Right lobe of liver (tissue), 4 donors: ENCODE data around the gene CREB5.

Experiments
- POLR2A ChIP-seq: fragments of 450-650 bp; IDR thresholded peaks from one replicate; pipeline ENCODE4 v1.6.1; 2017; ENCODE audit warnings: antibody characterized with exemption, mild to moderate bottlenecking
- TF ChIP-seq, protein P1 (sequence below), 4 donors: fragments of 200-600 bp in 3 of 4; fragments of 450-650 bp in 1 of 4; IDR thresholded peaks; one replicate each; pipeline versions ENCODE4 v1.5.1 to v1.8.0; 2016 to 2022; ENCODE audit warnings: antibody characterized with exemption in 4 of 4, mild to moderate bottlenecking in 2 of 4
- donor health status: DM: no; HTN: no; CAD: no.
- donor health status: DM: no; HTN: no; CAD: no.
- donor health status: DM: no; HTN: yes; CAD: no.

DNA sequence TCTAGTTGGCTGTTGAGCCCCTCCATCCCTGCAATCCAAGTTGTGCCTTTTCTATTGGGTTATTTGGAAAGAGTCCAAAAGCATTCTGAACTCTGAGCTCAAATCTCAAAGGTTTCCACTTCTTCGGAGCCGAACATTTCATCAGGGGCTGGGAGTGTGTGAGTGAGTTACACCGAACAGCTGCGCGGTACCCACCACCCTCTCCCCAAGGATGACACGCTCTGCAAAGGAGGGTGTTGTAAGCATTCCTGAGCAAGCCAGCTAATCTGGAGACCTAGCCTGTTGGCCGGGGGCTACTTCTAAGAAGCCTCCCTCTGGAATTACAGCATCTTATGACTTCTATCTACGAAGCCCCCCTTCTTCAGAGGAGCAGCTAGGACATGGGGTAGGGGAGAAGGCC lies 270.5 kb downstream of the CREB5 start:
- TF ChIP-seq, protein P1, sequence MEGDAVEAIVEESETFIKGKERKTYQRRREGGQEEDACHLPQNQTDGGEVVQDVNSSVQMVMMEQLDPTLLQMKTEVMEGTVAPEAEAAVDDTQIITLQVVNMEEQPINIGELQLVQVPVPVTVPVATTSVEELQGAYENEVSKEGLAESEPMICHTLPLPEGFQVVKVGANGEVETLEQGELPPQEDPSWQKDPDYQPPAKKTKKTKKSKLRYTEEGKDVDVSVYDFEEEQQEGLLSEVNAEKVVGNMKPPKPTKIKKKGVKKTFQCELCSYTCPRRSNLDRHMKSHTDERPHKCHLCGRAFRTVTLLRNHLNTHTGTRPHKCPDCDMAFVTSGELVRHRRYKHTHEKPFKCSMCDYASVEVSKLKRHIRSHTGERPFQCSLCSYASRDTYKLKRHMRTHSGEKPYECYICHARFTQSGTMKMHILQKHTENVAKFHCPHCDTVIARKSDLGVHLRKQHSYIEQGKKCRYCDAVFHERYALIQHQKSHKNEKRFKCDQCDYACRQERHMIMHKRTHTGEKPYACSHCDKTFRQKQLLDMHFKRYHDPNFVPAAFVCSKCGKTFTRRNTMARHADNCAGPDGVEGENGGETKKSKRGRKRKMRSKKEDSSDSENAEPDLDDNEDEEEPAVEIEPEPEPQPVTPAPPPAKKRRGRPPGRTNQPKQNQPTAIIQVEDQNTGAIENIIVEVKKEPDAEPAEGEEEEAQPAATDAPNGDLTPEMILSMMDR (IDR thresholded peaks at IDR 0.05): no peak
- no peak for TF ChIP-seq POLR2A
